Stimulated activated CD8-positive, alpha-beta memory T cell treated with anti-CD3 and anti-CD28 coated beads, Interleukin-4, amount 100 ng/mL, for 24 hours (primary cell): ENCODE measurements around the gene TBCD.
"Not testable (repeated sequence)": the region's sequence is repeated elsewhere in the genome, so short reads cannot be mapped to it uniquely, and the experiment has no call there.

Experiments used
- DNase-seq: peaks from one replicate; pipeline ENCODE4 v3.0.0-alpha.2; 2020; ENCODE audit warnings: low read depth

The TBCD gene

DNA sequence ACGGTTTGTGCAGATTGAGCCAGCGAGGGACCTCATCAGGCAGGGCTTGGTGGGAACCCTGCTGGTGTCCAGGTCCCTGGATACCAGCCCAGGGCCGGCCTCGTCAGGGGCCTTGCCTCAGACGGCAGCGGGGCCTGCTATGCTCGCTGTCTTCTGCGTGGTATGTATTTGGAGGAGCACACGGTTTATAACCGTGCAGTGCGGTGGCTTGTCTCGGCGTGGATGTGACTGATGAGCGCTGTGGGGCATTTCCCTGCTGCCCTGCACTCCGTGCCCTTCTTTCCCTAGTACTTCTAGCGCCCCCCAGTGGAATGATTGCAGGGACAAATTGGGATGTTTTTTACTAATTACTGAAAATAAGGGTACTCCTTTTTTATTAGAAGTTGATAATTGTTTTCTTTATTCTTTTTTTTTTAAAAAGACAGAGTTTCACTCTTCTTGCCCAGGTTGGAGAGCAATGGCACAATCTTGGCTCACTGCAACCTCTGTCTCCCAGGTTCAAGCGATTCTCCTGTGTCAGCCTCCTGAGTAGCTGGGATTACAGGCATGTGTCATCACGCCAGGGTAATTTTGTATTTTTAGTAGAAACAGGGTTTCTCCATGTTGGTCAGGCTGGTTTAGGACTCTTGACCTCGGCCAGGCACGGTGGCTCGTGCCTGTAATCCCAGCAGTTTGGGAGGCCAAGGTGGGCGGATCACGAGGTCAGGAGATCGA is 15.3 kb downstream of the TBCD start:
- no peak for DNase-seq

DNA sequence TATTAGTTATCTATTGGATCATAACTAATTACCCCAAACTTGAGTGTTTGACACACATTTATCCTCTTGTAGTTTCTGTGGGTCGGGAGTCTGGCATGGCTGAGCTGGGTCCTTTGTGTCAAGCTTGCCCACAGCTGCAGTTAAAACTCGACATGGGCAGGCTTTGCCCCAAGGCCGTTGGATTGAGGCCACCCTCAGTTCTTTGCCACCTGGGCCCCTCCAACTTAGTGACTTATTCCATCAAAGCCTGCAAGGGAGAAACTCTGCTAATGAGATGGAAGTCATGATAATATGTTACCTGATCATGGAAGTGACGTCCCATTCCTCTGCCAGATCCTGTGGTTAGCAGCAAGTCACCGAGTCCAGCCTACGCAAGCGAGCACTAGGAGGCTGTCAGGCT is 17.2 kb downstream of the TBCD start:
- no peak for DNase-seq

- DNase-seq = no peak
Measured at GRCh38 chr17:82772026-82772425, 20.2 kb downstream of the TBCD start.

DNA sequence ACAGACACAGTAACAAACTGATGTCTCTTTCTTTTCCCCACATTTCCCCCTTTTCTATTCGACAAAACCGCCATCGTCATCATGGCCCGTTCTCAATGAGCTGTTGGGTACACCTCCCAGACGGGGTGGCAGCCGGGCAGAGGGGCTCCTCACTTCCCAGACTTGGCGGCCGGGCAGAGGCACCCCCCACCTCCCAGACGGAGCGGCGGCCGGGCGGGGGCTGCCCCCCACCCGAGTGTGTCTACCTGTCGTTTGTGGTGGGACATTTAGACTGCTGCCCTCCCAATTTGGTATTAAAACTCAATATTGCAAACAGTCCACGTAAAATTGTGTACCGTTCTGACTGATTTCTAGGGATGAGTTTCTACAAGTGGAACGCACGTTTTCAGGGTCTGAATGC is 22.6 kb downstream of the TBCD start:
- not testable (repeated sequence) for DNase-seq

- DNase-seq = no peak
Measured at GRCh38 chr17:82775001-82775823, 23.3 kb downstream of the TBCD start.

- DNase-seq = no peak
Measured at GRCh38 chr17:82776454-82776853, 24.6 kb downstream of the TBCD start.

DNA sequence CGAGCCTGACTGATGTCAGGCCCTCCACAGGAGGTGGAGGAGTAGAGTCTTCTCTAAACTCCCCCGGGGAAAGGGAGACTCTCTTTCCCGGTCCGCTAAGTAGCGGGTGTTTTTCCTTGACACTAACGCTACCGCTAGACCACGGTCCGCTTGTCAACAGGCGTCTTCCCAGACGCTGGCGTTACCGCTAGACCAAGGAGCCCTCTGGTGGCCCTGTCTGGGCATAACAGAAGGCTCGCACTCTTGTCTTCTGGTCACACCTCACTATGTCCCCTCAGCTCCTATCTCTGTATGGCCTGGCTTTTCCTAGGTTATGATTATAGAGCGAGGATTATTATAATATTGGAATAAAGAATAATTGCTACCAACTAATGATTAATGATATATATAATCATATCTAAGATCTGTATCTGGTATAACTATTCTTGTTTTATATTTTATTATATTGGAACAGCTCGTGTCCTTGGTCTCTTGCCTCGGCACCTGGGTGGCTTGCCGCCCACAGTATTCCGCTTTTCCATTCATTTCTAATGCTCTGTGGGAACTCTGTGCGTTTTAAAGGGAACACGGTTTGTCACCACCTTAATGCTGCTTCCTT is 26.0 kb downstream of the TBCD start:
- not testable (repeated sequence) for DNase-seq

DNA sequence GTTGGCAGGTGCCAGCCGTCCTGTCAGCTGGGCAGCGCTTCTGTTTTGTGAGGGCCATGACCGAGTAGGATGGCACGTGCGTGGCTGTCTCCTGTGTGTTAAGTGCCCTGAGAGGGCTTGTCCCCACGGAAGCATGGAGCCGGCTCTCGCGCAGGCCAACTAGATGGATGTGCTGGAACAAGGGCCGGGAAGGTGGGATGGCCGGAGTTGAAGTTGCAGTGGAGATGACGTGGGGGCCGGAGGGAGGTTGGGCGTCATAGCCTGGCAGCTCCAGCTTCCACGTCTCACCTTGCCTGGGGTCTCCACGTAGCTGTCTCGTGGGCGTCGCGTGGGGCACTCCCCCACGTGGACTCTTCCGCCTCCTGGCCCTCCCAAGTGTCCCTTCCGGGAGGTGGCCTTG is 27.7 kb downstream of the TBCD start:
- no peak for DNase-seq

DNA sequence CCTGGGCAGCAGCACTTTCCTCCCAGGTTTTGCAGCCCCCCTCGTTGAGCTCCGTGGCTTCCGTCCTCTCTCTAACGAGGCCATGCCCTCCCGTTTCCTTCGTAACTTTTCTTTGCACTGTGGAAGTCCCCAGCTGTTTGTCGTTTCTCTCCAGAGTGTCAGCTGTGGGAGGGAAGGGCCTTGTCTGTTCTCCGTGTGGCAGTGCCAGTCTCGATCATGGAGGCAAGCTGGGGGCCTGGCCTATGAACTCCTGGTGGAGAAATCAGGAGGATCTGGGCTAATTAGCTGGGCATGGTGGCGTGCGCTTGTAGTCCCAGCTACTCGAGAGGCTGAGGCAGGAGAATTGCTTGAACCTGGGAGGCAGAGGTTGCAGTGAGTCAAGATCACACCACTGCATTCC is 28.3 kb downstream of the TBCD start:
- no peak for DNase-seq

- no peak for DNase-seq
Measured at GRCh38 chr17:82780971-82781893, 29.4 kb downstream of the TBCD start.

DNA sequence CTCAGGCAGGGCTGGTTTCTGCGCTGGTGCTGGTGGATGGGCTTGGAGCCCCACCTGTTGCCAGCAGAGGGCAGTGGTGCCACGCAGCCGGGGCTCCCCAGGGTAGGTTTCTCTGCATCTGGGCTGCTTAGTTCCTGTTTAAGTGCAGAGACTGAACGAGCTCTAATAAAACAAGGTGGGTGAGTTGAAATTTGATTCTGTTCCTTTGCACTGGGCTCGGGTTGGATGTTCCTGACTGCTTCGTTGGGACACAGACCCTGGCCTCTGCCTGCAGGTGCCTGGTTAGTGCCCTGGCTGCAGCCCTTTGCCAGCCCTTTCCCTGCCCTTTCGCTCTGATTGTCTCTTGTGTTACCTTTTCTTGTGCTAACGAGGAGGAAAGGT is 30.0 kb downstream of the TBCD start:
- peak; percentile 71 for DNase-seq

- DNase-seq = no peak
Measured at GRCh38 chr17:82782657-82783207, 30.9 kb downstream of the TBCD start.

DNA sequence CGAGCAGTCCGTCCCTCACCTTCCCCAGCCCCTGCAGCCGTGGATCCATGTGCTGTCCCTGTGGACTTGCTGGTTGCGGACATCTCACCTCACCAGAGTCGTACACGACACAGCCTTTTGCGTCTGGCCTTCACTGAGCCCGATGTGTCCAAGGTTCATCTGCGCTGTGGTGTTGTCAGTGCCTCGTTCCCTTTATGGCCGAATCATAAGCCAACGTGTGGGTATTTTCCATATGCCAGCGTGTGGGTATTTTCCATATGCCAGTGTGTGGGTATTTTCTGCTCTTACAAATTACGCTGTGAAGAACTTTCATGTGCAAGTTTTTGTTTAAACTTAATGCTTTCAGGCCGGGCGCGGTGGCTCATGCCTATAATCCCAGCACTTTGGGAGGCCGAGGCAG is 31.6 kb downstream of the TBCD start:
- DNase-seq = no peak

DNA sequence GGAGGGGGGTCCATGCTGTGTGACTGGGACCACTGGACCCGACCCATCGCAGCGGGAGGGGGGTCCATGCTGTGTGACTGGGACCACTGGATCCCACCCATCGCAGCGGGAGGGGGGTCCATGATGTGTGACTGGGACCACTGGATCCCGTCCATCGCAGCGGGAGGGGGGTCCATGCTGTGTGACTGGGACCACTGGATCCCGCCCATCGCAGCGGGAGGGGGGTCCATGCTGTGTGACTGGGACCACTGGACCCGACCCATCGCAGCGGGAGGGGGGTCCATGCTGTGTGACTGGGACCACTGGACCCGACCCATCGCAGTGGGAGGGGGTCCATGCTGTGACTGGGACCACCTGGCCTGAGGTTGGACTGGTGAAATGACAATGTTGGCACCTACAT is 33.7 kb downstream of the TBCD start:
- DNase-seq = not testable (repeated sequence)

DNA sequence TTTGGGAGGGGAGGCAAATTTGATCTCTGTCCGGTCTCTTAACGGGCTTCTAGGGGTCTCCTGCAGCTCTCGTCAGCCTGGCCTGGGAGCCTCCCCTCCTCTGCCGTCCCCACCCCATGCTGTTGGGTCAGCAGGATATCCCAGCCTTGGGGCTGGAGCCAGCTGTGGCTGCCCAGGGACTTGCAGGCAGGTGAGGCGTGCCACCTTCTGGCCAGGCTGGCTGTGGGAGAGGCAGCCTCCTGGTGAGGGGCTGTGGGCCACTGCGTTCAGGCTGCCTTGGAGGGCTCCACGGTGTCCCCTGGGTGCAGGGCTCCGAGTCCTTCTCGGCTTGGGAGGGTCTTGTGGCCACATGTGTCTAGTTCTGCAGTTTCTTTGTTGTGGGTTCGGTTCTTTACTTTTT is 34.6 kb downstream of the TBCD start:
- DNase-seq = no peak

DNA sequence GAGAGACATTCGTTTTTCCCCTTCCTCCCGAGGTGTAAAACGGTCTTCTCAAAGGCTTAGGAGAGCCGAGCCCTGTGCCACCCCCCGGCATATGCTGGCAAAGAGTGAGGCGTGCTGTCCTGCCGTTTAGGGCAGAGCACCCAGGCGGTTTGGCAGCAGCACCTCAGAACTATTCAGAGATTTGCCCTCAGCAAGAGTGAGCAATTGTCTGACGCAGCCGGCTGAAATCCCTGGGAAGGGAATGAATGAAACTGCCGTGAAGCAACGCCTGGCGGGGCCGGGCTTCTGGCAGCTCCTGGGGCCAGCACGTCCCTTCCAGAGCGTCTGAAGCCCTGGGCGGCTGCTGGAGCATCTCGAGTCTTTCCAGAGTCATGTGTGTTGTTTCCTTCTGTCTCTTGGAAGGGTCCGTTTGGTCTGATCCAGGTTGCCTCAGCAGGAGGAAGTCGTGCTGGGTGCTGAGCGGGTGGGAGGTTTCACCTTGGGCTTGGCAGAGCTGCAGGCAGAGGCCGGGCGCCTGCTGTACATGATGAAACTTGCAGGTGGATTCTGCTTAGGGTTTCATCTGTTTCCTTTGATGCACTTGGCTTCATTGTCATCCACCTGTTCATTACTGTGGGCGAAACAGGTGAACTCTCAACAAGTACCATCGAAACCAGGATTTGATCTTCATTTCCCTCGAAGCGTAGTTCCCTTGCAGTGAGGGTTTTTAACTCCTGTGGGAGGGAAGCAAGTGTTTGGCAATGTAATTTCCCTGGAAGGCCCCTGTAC is 35.4 kb downstream of the TBCD start:
- DNase-seq = no peak

DNA sequence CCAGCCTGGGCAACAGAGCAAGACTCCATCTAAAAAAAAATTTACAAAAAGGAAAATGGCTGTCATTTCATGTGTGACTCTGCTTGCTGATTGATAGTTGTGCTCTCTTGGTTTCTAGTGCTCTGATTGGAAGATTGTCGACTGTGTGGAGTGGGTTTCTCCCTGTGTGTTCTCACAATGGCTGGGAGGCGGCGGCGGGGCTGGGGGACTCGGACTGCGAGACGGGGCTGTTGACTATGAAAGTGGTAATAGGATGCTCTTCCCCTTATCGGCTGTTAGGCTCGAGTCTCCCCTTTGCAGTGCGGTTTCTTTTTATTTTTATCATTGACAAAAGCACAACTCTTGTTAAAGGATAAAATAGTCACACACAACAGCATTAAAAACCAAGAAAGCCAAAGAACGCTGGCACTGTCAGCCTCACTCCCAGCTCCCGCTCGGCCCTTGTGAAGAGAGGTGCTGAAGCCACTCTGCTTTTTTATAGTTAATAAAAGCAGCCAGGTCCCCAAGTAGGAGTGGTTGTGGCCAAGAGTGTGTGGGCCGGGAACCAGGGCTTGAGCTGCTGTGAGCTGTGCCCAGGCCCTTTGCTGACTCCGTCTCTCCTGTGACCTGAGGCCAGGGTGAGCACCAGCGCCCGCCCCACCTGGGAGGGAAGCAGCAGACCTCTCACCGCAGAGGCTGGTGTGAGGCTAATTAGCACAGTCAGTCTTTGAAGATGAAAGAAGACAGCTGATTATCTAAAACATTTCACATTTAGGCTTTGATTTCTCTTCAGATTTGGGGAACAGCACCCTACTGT is 36.5 kb downstream of the TBCD start:
- DNase-seq = no peak

DNA sequence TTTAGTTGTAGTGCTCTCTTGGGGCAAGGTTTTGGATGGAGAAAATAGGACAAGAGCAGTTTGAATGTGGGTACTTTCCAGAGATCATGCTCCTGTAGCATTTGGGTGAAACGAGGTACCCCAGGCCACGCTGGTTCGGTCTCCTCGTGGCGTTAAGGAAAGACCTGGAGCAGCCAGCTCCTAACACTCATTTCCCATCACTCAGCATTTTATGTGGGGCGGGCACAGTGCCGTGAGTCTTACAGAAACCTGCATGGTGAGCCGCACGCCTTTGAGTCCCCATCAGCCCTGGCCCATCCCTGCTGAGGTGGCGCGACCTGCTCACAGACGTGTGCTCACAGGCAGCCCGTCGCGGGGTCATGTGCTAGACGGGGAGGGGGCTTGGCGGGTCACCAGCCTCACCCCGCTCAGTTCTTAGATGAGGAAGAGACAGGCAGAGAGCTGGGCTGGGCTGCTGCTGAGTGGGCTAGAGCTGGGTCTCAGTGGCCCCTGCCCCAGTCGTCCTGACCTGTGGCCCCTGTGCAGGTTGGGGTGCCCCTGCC is 37.3 kb downstream of the TBCD start:
- no peak for DNase-seq

- no peak for DNase-seq
Measured at GRCh38 chr17:82789806-82790205, 37.9 kb downstream of the TBCD start.

DNA sequence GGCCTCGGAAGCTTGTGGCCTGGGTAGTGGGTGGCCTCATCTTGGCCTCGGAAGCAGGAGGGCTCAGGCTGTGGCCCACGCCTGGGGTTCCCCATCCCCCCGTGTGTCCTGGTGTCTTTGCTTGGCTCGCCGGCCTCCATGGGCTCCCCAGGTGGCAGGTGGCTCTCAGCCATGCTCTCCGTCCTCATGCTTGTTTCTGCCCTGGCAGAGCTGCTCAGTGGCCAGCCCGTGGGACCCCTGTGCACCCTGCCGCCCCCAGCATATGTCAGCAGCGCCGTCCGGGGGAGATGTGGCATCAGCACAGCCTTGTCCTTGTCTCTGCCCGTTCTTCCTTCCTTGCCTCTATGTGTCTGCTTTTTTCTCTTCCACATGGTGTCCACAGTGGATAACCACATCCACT is 38.5 kb downstream of the TBCD start:
- no peak for DNase-seq
